T-helper 1 cell treated with Interleukin-12 subunit alpha and Interleukin-12 subunit beta and Interleukin-4 antibody, amounts not matched to agents 30 ng/mL and 1 ng/mL, for 36 hours (primary cell): Measurements from ENCODE around the gene HOXB2. TPM values are rescaled to one million over a fixed set of nuclear protein-coding genes. Genes with fewer than 3 reads are reported as not detected.

Experiments used
- intact Hi-C: fragments of 100-400 bp; cut with micrococcal nuclease; formaldehyde crosslinking; loops from one replicate; pipeline ENCODE4 v1.15.1; 2024
- total RNA-seq: library from RNA; stranded (reverse); gene quantifications from 2 replicates; pipeline ENCODE4 v1.2.3, GENCODE V29; 2022

Gene HOXB2
- total RNA-seq, 1 donor from 2014 or later, result 37.5 TPM

- intact Hi-C loops, result loop anchor here (5.0 kb wide), 1 partner anchor 153 kb away; no protein-coding TSS in a partner anchor
Observed at GRCh38 chr17:48579760-48580554, 35.0 kb upstream of the HOXB2 start.

- intact Hi-C loops, result loop anchor here (5.0 kb wide), 1 partner anchor 152 kb away; no protein-coding TSS in a partner anchor
Observed at GRCh38 chr17:48579471-48579759, 34.5 kb upstream of the HOXB2 start.

- intact Hi-C loops, result loop anchor here (1.0 to 5.0 kb wide), 3 partner anchors 36 to 152 kb away; no protein-coding TSS in a partner anchor
Observed at GRCh38 chr17:48578616-48579470, 33.9 kb upstream of the HOXB2 start.

GRCh38 chr17:48577946-48578615 is 33.2 kb upstream of the HOXB2 start, which contains the start of gene HOXB4:
Gene HOXB4 (minus strand): TSS chr17:48578350. CDS start chr17:48578319, 31 bp downstream.
- intact Hi-C loops, result loop anchor here (1.0 to 5.0 kb wide), 3 partner anchors 35 to 151 kb away; no protein-coding TSS in a partner anchor

GRCh38 chr17:48577330-48577945 is 32.5 kb upstream of the HOXB2 start:
- intact Hi-C loops, result loop anchor here (5.0 kb wide), 1 partner anchor 150 kb away; no protein-coding TSS in a partner anchor

- intact Hi-C loops, result loop anchor here (5.0 kb wide), 1 partner anchor 149 kb away; no protein-coding TSS in a partner anchor
Observed at GRCh38 chr17:48576479-48577309, 31.8 kb upstream of the HOXB2 start.

GRCh38 chr17:48575673-48576478 is 31.0 kb upstream of the HOXB2 start:
- intact Hi-C loops, result loop anchor here (5.0 kb wide), 1 partner anchor 149 kb away; no protein-coding TSS in a partner anchor

- intact Hi-C loops, result loop anchor here (5.0 kb wide), 1 partner anchor 148 kb away; no protein-coding TSS in a partner anchor
Observed at GRCh38 chr17:48575066-48575582, 30.2 kb upstream of the HOXB2 start.

GRCh38 chr17:48574505-48575065 is 29.7 kb upstream of the HOXB2 start:
- intact Hi-C loops, result loop anchor here (5.0 kb wide), 1 partner anchor 147 kb away; no protein-coding TSS in a partner anchor

GRCh38 chr17:48571826-48572417 is 27.0 kb upstream of the HOXB2 start:
- intact Hi-C loops, result no loop called here

GRCh38 chr17:48571024-48571818 is 26.3 kb upstream of the HOXB2 start:
- intact Hi-C loops, result no loop called here

- intact Hi-C loops, result no loop called here
Observed at GRCh38 chr17:48570325-48571023, 25.6 kb upstream of the HOXB2 start.

- intact Hi-C loops, result no loop called here
Observed at GRCh38 chr17:48569674-48570324, 24.9 kb upstream of the HOXB2 start.

GRCh38 chr17:48569240-48569582 is 24.3 kb upstream of the HOXB2 start:
- intact Hi-C loops, result no loop called here

- intact Hi-C loops, result no loop called here
Observed at GRCh38 chr17:48568499-48569239, 23.8 kb upstream of the HOXB2 start.
